Muscle layer of duodenum (tissue), 2 donors: ENCODE measurements around the gene NFIA.

Source experiments
- H3K27ac ChIP-seq: one replicate; pipeline ENCODE4 v1.7.0; 2013; ENCODE audit warnings: mild to moderate bottlenecking, low read length
- H3K27me3 ChIP-seq: one replicate; pipeline ENCODE4 v1.7.0; 2013; ENCODE audit warnings: low read depth, mild to moderate bottlenecking, control low read depth, low read length
- H3K36me3 ChIP-seq, 2 donors: one replicate each; pipeline ENCODE4 v1.7.0; 2013; ENCODE audit warnings: low read length in 2 of 2, control low read depth in 1 of 2, mild to moderate bottlenecking in 1 of 2; ENCODE audit not compliant: insufficient read depth in 2 of 2, control insufficient read depth in 1 of 2
- H3K4me1 ChIP-seq, 2 donors: one replicate each; pipeline ENCODE4 v1.7.0; 2013; ENCODE audit warnings: low read length in 2 of 2, mild to moderate bottlenecking in 2 of 2, control low read depth in 1 of 2, moderate library complexity in 1 of 2; ENCODE audit not compliant: insufficient read depth in 2 of 2, control insufficient read depth in 1 of 2
- H3K4me3 ChIP-seq, 2 donors: one replicate each; pipeline ENCODE4 v1.7.0; 2013; ENCODE audit warnings: low read length in 2 of 2, low read depth in 1 of 2, mild to moderate bottlenecking in 1 of 2
- H3K9me3 ChIP-seq, 2 donors: one replicate each; pipeline ENCODE4 v1.7.0; 2013; ENCODE audit warnings: low read length in 2 of 2, control low read depth in 1 of 2, mild to moderate bottlenecking in 1 of 2; ENCODE audit not compliant: control insufficient read depth in 1 of 2
- donor health status: healthy.

The NFIA gene

DNA sequence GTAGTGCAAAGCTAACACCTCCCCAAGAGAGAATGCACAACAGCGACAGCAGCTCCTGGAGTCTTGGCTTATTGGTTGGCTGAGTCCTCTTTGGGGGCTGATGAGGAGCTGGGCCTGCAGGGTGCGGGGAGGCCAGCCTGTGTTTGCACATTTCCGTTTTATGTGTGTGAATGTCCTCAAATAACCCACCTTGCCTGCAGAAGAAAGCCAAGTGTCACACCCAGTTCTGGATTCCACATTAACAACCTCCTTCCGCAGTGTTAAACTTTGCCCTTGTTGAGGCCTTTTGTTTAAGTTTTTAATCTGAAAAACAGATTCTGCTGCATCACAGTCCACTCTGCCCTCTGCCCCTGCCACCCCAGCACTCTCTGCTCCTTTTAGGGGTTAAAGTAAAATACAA, 368.1 kb downstream of the NFIA start:
- Histone ChIP-seq H3K36me3 (peaks cover 6 to 12% of the 10 kb centered on the region in 2 donors), H3K4me3 (no peak overlapping the region), H3K27ac (peak overlapping the region; percentile 7), H3K27me3 (no peaks in the 10 kb centered on the region), H3K9me3 (no peaks in the 10 kb centered on the region), H3K4me1 (peaks cover 33 to 38% of the 10 kb centered on the region in 2 donors)

DNA sequence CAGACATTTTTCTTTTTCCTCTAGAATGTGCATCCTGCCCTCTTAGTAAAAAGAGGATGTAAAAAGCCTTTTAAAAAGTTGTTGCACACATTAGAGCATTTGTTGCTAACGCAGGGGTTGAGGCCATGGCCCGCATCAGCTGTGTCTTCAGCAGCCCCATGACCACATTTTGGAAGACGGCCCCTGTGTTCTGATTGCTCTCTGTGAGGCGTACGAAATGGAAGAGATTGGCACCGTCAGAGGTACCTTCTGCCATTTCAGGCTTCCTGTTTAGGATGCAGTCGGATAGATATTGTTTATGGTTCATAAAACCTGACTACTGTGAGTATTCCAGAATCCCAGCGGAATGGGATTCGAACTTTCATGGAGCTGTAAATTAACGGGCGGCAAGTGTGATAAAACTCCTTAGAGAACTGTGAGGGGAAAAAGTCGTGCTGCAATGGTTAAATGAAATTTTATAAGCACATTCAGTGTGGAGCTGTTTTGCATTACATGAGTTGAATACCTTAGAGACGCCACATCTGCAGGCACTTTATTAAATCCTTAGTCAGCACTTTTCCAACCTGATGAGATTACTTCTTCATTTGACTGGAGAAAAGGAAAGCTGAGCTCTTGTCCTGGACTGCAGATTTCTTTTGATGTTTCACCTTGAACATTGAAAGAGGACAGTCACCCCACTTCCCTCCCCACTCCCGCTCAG, 368.7 kb downstream of the NFIA start:
- Histone ChIP-seq H3K27me3 (no peaks in the 10 kb centered on the region), H3K4me3 (no peak overlapping the region), H3K27ac (peak overlapping the region; percentile 7), H3K4me1 (peaks cover 32 to 37% of the 10 kb centered on the region in 2 donors), H3K36me3 (peaks cover 12 to 15% of the 10 kb centered on the region in 2 donors), H3K9me3 (no peaks in the 10 kb centered on the region)

DNA sequence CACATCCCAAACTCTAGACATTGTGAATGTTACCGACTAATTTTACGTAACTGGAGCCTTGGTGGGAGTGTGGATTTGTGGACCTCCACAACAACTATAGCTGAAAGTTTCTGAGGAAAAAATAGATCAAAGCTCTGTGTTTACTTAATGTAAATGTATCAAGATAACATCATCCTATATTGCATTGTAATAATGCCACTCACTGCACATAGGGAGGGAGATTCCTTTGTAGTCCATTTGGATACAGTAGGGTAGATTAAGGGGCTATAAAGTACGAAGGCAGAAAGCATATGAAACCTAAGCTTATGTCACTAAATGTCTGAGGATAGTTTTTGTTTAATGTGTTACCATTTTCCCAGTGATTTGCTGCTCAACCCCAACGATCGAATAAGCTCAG, 369.2 kb downstream of the NFIA start:
- Histone ChIP-seq H3K9me3 (no peaks in the 10 kb centered on the region), H3K27me3 (no peaks in the 10 kb centered on the region), H3K27ac (peak overlapping the region; percentile 7), H3K4me1 (peaks cover 29 to 32% of the 10 kb centered on the region in 2 donors), H3K4me3 (no peak overlapping the region), H3K36me3 (peaks cover 9 to 15% of the 10 kb centered on the region in 2 donors)

DNA sequence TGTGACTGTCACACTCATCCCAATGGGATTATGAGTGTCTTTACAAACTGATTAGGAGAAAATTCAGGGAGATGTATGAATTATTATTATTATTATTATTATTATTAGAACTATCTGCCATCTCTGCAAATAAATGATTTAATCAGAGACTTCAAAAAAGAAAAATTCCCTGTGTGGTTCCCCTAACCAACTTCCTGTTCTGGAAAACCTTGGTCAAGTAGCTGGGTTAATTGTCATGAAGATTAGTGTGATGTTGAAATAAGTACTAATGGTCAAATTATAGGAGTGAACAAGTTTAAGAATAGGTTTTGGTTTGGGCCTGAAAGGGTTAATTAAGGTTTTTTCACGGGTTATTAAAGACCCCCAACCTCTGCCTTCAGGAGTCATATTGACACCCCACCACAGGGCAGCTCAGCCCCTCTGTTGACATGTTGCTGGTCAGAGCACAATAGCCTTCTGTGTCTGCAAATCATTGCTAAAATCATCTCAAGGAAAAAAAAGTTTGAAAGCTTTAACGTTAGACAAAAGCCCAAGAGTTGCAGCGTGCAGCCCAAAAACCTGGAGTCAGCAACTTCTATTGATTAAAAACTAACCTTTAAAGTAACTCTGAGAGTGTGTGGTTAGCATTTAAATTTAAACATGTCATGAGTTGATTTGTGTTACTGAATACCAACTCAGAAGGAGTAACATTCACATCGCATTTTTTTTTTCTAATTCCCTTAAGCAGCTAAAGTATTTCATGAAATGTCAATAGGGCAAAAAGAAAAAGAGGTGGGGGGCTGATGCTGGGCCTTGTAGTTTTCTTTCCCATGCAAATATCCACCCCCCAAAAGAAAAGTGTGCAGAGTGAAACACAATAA, 370.0 kb downstream of the NFIA start:
- H3K9me3 ChIP-seq = no peaks in the 10 kb centered on the region
- H3K27me3 ChIP-seq = no peaks in the 10 kb centered on the region
- H3K4me3 ChIP-seq = no peak overlapping the region
- peaks cover 29 to 32% of the 10 kb centered on the region in 2 donors for H3K4me1 ChIP-seq
- H3K27ac ChIP-seq = peak overlapping the region; percentile 34
- H3K36me3 ChIP-seq = peaks cover 9 to 19% of the 10 kb centered on the region in 2 donors

DNA sequence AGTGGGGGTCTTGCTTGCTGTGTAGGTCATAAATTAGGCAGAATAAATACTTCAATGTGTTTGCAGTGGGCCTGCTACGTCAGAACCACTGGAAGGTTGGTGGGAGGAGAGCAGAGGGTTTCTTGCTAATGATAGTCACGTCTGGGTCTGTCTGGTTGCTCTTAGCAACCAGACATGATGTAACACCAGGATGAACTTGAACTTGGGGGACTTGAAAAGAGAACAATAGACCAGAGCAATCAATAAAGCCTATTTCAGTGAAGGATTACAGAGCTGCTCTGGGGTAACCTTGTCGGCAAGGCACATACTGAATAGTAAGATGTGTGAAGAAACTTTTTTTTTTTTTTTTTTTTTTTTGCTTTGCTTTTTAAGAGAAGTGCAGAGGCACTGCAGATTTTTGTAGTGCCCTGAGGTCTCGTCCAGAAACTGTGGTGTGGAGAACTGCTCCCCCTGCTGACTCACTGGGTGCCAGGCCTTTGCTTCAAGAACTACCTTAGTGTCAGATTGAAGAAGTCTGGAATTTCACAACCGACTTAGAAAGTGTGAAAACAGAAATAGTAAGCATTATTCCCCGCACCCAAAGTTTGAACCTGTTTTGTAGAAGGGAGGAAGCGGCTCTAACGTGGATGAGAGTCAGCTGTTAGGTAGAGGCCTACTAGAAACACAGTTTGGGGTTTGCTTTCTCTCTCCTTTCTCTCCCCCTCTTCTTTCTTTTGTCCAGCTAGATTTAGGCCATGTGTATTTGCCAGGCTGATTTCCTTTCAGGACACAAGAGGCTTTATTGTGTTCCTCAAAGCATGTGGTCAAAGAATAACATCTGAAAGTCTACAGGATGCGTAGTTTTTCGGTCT, 371.0 kb downstream of the NFIA start:
- Histone ChIP-seq H3K4me3 (no peak overlapping the region), H3K4me1 (peaks cover 29 to 32% of the 10 kb centered on the region in 2 donors), H3K9me3 (no peaks in the 10 kb centered on the region), H3K36me3 (peaks cover 9 to 20% of the 10 kb centered on the region in 2 donors), H3K27ac (peak overlapping the region; percentile 61), H3K27me3 (no peaks in the 10 kb centered on the region)

DNA sequence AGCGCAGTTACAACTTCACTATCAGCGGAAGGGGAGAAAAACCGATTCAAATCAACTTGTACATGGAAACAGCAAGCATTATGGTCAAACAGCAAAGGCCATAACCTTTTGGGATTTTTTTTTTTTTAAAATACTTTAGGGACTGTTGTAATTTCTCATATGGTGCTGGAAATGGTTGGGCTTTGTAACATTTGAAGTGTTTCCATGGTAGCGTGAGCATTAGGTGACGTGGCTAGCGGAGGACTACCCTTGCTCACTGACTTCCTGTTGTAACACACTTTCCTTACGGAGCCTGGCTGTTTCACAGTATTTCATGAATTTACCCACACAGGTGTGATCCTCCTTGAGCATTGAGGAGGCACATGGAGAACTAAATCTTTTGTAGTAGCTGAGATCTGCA, 373.0 kb downstream of the NFIA start:
- Histone ChIP-seq H3K9me3 (no peaks in the 10 kb centered on the region), H3K36me3 (peaks cover 9 to 20% of the 10 kb centered on the region in 2 donors), H3K4me1 (peaks cover 22 to 25% of the 10 kb centered on the region in 2 donors), H3K27ac (no peak overlapping the region), H3K4me3 (no peak overlapping the region), H3K27me3 (no peaks in the 10 kb centered on the region)

DNA sequence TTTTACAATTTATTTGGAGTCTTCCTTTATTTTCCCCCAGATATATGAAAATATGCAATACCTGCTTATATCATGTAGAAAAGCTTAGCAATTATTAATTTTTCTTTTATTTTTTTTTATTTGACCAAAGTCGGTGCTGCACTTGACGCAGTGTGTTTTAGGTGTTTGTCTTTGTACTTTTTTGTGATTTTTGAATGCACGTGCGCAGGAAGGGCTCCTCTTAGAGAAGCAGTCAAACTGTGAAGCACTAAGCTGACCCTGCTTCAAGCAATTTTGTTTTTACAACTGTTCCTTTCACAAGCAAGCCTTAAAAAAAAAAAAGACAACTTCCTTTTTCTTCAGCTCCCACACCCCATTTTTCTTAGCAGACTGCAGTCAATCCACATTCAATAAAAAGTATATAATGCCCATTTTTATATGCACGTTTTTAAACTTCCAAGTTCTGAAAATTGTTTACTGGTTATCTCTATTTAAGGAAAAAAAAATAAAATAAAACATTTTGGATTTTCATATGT, 375.2 kb downstream of the NFIA start:
- H3K27me3 ChIP-seq = no peaks in the 10 kb centered on the region
- no peaks in the 10 kb centered on the region for H3K9me3 ChIP-seq
- H3K27ac ChIP-seq = no peak overlapping the region
- H3K4me3 ChIP-seq = no peak overlapping the region
- peaks cover 9 to 27% of the 10 kb centered on the region in 2 donors for H3K36me3 ChIP-seq
- H3K4me1 ChIP-seq = peaks cover 7 to 16% of the 10 kb centered on the region in 2 donors

DNA sequence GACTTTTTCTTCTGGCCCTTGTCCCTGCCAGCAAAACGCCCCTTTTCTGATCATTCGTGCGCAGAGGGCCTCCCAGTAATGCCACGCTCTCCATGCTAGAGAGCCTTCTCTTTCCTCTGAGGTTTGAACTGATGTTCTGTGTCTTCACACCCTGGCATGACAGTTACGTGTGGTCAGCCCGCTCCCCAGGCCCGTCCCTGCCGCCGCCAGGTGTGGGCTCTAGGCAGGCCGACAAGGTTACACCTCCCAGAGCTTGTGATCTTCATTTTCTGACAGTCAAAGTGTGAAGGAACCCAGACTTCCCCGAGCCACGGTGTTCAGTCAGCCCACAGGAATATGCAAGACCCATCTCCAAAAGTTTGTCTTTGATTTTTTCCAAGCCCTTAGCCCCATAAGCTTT, 377.0 kb downstream of the NFIA start:
- Histone ChIP-seq H3K27ac (no peak overlapping the region), H3K4me3 (no peak overlapping the region), H3K27me3 (no peaks in the 10 kb centered on the region), H3K9me3 (no peaks in the 10 kb centered on the region), H3K4me1 (no peaks in the 10 kb centered on the region), H3K36me3 (peaks cover 9 to 21% of the 10 kb centered on the region in 2 donors)

DNA sequence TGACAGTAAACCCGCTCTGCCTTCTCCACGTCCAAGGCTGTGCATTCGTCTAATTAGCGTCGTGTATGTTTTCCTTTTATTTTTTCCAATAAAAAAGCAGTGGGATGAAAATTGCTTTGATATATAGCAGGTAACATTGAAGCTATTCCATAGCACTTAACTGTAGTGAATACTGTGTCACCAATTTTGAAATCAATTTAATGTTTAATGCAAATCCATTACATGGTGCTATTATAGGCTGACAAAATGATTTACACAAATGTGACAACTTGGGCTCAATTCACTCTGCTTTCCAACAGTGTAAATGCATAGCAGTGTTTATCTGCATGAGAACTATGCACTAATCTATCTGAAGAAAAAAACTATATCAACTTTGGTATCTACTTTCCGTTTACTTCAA, 377.8 kb downstream of the NFIA start:
- Histone ChIP-seq H3K9me3 (no peaks in the 10 kb centered on the region), H3K4me3 (no peak overlapping the region), H3K27me3 (no peaks in the 10 kb centered on the region), H3K4me1 (no peaks in the 10 kb centered on the region), H3K27ac (no peak overlapping the region), H3K36me3 (peaks cover 9 to 21% of the 10 kb centered on the region in 2 donors)

DNA sequence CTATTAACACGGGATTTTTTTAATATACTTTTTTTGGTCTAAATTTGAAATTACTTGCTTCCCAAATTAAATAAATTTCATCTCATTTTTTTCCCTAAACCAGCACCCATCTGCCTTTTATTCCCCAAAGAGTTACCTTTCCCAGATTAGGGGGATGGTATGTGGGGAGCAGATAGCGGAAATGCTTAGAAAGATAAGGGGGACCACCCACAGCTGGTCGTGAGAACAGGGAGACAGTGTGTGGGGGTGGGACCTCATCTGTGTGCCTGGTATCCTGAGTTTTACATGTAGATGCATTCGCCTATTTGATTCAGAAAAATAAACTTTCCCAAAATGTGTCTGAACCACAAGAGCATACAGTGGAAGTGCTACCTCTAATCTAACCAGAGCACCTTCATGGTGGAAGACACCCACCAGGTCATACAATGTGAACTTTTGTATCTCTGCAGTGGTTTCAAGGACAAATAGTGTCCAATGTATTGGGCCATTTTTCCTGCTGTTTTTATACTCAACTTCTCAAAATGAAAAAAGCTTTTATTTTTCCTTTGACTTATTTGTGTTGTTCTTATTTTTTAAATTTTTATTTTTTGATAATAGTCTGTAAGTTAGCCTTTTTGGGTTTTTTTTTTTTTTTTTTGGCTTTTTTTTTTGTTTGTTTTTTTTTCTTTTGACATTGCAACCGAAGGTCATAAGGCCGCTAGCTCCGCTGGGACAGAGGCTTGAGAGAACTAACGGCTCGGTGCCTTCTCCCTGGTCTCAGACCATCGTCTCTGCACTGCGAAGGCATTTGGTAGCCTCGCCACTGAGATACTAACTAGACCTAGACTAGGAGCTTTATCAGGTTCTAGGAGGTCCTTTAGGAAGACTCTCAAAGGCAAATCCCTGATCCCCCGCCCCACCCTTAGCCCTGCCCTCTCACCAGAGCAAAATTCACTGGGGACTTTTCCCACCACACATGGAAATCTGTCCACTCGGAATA, 379.3 kb downstream of the NFIA start:
- Histone ChIP-seq H3K9me3 (no peaks in the 10 kb centered on the region), H3K4me1 (no peaks in the 10 kb centered on the region), H3K4me3 (no peak overlapping the region), H3K27ac (no peak overlapping the region), H3K27me3 (no peaks in the 10 kb centered on the region), H3K36me3 (peaks cover 0 to 16% of the 10 kb centered on the region in 2 donors)
